OCI-LY3 (cell line): ENCODE results near the gene FAM222B.

Experiments
- EZH2phosphoT487 ChIP-seq: fragments of 200-600 bp; shearing (Covaris generic); IDR thresholded peaks from 2 replicates; pipeline ENCODE4 v1.6.1; 2018; ENCODE audit warnings: antibody characterized with exemption, mixed run types, low read depth
- TF ChIP-seq, protein P1 (sequence below): fragments of 200-600, 300-600 bp; sonication (generic); IDR thresholded peaks from 2 replicates; pipeline ENCODE4 v1.5.1; 2014; ENCODE audit warnings: antibody characterized with exemption, low read length, low read depth

GRCh38 chr17:28867276-28867675 lies 24.7 kb upstream of the FAM222B start:
- TF ChIP-seq, protein P1, sequence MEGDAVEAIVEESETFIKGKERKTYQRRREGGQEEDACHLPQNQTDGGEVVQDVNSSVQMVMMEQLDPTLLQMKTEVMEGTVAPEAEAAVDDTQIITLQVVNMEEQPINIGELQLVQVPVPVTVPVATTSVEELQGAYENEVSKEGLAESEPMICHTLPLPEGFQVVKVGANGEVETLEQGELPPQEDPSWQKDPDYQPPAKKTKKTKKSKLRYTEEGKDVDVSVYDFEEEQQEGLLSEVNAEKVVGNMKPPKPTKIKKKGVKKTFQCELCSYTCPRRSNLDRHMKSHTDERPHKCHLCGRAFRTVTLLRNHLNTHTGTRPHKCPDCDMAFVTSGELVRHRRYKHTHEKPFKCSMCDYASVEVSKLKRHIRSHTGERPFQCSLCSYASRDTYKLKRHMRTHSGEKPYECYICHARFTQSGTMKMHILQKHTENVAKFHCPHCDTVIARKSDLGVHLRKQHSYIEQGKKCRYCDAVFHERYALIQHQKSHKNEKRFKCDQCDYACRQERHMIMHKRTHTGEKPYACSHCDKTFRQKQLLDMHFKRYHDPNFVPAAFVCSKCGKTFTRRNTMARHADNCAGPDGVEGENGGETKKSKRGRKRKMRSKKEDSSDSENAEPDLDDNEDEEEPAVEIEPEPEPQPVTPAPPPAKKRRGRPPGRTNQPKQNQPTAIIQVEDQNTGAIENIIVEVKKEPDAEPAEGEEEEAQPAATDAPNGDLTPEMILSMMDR: no peak
- TF ChIP-seq EZH2phosphoT487: no peak
